ENCODE data around the gene SBK1.

The SBK1 gene

DNA sequence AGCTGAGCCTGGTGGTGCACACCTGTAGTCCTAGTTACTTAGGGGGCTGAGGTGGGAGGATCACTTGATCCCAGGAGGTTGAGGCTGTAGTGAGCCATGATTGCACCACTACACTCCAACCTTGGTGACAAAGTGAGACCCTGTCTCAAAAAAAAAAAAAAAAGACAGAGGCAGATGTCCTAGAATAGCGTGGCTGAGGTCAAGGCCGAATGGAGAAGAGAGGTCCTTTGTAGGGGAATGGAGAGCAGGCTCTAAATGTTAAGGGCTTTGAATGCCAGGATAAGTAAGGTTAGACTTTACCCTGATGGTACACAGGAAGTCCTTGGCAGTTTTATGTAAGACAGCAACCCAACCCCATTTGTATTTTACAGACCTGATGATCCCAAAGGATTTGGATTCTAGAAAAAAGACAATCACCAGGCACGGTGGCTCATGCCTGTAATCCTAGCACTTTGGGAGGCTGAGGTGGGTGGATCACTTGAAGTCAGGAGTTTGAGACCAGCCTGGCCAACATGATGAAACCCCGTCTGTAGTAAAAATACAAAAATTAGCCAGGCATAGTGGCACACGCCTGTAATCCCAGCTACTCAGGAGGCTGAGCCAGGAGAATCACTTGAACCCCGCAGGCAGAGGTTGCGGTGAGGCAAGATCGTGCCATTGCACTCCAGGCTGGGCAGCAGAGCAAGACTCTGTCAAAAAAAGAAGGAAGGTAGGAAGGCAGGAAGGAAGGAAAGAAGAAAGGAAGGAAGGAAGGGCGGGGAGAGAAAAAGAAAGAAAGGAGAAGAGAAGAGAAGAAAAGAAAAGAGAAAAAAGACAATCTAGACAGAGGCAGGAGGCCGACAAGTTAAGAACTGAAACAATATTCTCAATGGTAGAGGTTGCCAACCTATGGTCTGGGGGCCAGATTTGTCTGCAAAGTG, 2.1 kb upstream of the SBK1 start:
- DNase-seq (ENCODE audit: low spot score): no peak
- H3K4me1 Mint-ChIP-seq (ENCODE audit: low read depth): peaks cover 28% of the 10 kb centered on the region
- H3K36me3 Mint-ChIP-seq (ENCODE audit: low read depth): no peaks in the 10 kb centered on the region
- H3K9me3 Mint-ChIP-seq: no peaks in the 10 kb centered on the region
- H3K27me3 Mint-ChIP-seq (ENCODE audit: low read depth): peaks cover 21% of the 10 kb centered on the region
- no peak overlapping the region for H3K27ac Mint-ChIP-seq
- peak overlapping the region; percentile 70 for H3K4me3 Mint-ChIP-seq

DNA sequence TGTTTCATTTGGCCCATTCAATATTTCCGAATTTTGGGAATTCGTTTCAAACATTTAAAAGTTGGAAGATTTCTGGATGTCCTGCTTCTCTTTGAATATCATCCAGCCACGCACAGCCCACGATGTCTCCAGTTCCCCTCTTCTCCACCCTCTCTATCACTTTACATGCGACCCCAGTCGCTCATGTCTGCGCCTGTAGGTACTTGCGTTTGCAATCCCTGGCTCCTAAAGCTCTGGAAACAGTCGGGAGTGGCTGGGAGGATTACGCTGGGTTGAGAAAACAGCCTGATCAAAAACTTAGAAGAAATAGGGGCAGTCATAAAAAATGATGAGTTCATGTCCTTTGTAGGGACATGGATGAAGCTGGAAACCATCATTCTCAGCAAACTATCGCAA, 1.5 kb upstream of the SBK1 start:
- H3K4me3 Mint-ChIP-seq: peak overlapping the region; percentile 70
- no peak for DNase-seq (ENCODE audit: low spot score)
- H3K27ac Mint-ChIP-seq: no peak overlapping the region
- no peaks in the 10 kb centered on the region for H3K9me3 Mint-ChIP-seq
- no peaks in the 10 kb centered on the region for H3K36me3 Mint-ChIP-seq (ENCODE audit: low read depth)
- H3K4me1 Mint-ChIP-seq (ENCODE audit: low read depth): peaks cover 31% of the 10 kb centered on the region
- H3K27me3 Mint-ChIP-seq (ENCODE audit: low read depth): peaks cover 24% of the 10 kb centered on the region

DNA sequence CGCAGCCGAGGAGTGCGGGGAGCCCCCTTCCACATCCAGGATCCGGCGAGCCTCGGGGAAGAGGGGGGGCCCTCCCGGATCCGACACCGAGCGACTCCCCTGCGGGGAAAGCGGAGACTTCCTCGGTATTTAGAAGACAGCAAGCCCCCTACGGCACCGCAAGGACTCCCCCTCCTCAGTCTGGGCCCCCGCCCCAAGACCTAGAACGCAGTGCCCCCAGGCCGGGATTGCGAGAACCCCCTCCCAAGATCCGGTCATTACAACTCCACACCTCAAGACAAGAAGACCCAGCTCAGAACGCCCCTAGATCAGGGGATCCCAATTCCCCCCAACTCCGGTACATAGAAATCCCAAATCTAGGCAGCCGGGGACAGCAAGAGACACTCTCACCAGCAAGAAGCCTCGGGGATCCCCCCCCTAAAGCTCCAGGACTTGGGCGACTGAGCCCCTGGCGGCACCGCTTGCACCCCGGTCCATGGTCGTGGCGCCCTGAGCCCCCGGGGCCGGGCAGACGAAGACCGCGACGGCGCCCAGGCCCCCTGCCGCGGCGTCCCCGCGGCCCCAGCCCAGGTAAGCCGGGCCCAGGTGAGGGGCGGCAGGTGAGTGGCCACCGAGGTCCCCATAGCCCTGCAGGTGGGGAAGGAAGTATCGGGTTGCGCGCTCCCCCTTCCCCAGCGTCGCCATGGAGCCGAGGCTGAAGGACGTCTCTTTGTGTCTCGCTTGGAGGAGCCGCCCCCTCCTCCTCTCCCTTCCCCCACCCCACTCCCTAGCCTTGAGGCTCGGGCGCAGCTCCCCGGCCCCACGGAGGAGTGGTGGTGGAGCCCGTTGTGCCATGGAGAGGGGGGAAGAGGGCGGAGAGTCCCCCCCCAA, 641 bp downstream of the SBK1 start:
- H3K27ac Mint-ChIP-seq: peak overlapping the region; percentile 45

DNA sequence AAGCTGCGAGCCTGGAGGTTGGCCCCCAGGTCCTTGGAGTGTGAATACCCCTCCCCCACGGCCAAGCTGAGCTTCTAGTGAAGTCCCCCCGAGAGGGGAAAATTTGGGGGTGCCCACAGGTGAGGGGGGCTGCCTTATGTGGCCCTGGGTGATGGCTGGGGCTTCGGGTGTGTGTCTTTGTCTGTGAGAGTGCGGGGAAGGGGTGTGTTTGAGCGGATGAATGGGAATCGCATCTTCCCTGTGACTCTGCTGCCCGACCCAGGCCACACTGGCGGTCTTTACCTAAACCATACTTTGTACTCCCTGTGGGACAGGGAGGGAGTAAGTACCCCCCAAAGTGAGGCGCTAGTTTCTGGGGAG, 1.3 kb downstream of the SBK1 start:
- peaks cover 2% of the 10 kb centered on the region for H3K36me3 Mint-ChIP-seq (ENCODE audit: low read depth)
- H3K4me3 Mint-ChIP-seq: peak overlapping the region; percentile 70
- H3K27me3 Mint-ChIP-seq (ENCODE audit: low read depth): peaks cover 28% of the 10 kb centered on the region
- no peak overlapping the region for H3K27ac Mint-ChIP-seq
- H3K4me1 Mint-ChIP-seq (ENCODE audit: low read depth): peaks cover 41% of the 10 kb centered on the region
- no peak for DNase-seq (ENCODE audit: low spot score)
- no peaks in the 10 kb centered on the region for H3K9me3 Mint-ChIP-seq

More for the DNA sequence above, 641 bp downstream of the SBK1 start:
- H3K4me3 Mint-ChIP-seq: peak overlapping the region; percentile 83
- DNase-seq (ENCODE audit: low spot score): no peak
- H3K9me3 Mint-ChIP-seq: no peaks in the 10 kb centered on the region
- H3K36me3 Mint-ChIP-seq (ENCODE audit: low read depth): peaks cover 2% of the 10 kb centered on the region
- H3K4me1 Mint-ChIP-seq (ENCODE audit: low read depth): peaks cover 43% of the 10 kb centered on the region
- peaks cover 28% of the 10 kb centered on the region for H3K27me3 Mint-ChIP-seq (ENCODE audit: low read depth)

DNA sequence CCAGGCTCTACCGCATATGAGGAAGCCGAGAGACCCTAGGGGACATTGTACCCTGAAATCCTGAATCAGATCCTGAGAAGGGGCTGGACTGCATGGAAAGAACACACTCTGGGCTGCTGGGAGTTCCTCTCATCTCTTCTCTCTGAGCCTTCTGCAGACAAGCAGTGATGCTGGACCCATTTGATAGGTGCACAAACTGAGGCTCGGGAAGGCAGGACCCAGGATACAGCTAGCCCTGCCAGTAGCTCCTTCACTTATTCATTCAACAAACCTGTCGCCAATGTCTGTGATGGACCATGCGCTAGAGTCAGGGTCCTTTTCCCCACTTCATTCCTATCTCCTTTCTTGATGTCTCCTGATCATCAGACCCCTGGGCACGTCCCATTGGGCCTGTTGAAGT, 1.9 kb downstream of the SBK1 start:
- H3K9me3 Mint-ChIP-seq: no peaks in the 10 kb centered on the region
- H3K4me1 Mint-ChIP-seq (ENCODE audit: low read depth): peaks cover 38% of the 10 kb centered on the region
- peak overlapping the region; percentile 70 for H3K4me3 Mint-ChIP-seq
- H3K27me3 Mint-ChIP-seq (ENCODE audit: low read depth): peaks cover 28% of the 10 kb centered on the region
- DNase-seq (ENCODE audit: low spot score): no peak
- no peak overlapping the region for H3K27ac Mint-ChIP-seq
- peaks cover 2% of the 10 kb centered on the region for H3K36me3 Mint-ChIP-seq (ENCODE audit: low read depth)

DNA sequence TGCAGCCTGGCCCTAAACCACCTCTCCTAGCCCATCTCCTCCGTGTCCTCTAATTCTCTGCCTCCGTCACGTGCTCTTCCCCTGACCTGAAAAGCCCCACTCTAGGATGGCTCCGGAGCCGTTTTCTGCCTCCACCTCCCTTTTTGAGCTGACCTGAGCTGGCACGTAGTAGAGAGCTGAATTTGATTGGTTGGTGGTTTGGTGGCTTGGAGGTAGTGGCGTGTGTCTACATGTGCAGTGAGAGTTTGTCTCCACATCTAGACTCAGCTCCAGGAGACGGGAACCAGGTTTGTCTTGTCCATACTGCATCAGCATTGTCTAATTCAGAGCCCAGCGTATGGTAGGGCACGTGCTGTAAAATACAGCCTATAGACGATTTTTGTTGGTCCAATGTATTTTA, 3.0 kb downstream of the SBK1 start:
- Mint-ChIP-seq H3K27ac (no peak overlapping the region), H3K4me3 (peak overlapping the region; percentile 8)

DNA sequence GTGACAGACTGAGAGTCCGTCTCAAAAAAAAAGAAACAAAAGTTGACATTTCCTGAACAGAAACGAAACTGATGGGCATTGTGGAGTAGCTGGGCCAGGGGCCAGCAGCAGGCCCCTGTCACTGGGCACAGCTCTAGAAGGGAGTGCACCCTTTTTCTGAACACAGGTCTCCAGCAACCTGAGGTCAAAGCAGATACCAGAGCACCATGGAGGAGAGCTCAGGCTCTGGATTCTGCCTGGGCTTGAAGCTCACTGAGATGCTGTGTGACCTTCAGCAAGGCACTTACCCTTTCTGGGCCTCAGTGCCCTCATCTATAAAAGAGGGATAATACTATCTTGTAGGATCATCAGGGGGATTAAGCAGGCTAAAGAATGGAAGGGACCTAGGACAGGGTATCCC, 5.0 kb downstream of the SBK1 start:
- peaks cover 28% of the 10 kb centered on the region for H3K4me1 Mint-ChIP-seq (ENCODE audit: low read depth)
- H3K36me3 Mint-ChIP-seq (ENCODE audit: low read depth): peaks cover 2% of the 10 kb centered on the region
- no peak for DNase-seq (ENCODE audit: low spot score)
- no peaks in the 10 kb centered on the region for H3K9me3 Mint-ChIP-seq
- H3K4me3 Mint-ChIP-seq: peak overlapping the region; percentile 56
- H3K27me3 Mint-ChIP-seq (ENCODE audit: low read depth): peaks cover 30% of the 10 kb centered on the region
- peak overlapping the region; percentile 62 for H3K27ac Mint-ChIP-seq

More for the DNA sequence above, 3.0 kb downstream of the SBK1 start:
- Mint-ChIP-seq H3K4me1 (ENCODE audit: low read depth) (peaks cover 38% of the 10 kb centered on the region), H3K27me3 (ENCODE audit: low read depth) (peaks cover 32% of the 10 kb centered on the region), H3K36me3 (ENCODE audit: low read depth) (peaks cover 2% of the 10 kb centered on the region), H3K9me3 (no peaks in the 10 kb centered on the region)
- no peak for DNase-seq (ENCODE audit: low spot score)

DNA sequence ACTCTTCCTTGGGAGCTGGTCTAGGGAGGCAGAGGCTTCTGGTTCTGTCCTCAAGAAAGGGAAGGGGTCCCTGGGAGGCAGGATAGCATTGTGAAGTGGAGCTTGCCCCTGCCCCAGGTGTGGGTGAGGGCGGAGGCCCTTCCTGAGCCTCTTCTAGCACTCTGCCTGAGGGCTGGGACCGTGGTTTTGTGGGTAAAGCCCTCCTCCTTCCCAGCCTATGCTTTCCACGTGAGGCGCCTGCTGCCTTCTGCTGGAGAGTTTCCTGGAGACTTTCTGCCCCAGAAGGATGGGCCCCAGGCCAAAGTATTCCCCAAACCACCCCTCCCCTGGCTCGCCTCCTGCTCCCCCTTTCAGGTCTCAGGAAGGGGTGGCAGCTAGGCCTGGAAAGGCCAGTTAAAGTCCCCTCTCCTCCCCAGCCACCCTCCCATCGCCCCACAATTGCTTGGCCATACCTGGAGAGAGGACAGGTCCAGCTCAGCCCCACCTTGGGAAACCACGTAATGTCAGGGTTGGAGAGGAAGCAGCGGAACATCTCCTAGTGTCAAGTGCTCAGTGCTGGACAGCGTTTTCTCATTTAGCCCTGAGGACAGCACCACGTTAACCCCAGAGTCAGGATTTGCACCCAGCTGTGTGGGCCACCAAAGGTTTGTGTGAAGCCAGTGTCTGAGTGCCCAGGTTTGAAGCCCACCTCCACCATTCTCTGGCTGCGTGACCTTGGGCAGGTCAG, 5.6 kb downstream of the SBK1 start:
- no peak for DNase-seq (ENCODE audit: low spot score)
- H3K4me3 Mint-ChIP-seq: peak overlapping the region; percentile 56
- peaks cover 28% of the 10 kb centered on the region for H3K4me1 Mint-ChIP-seq (ENCODE audit: low read depth)
- H3K36me3 Mint-ChIP-seq (ENCODE audit: low read depth): peaks cover 2% of the 10 kb centered on the region
- no peaks in the 10 kb centered on the region for H3K9me3 Mint-ChIP-seq
- peaks cover 27% of the 10 kb centered on the region for H3K27me3 Mint-ChIP-seq (ENCODE audit: low read depth)
- no peak overlapping the region for H3K27ac Mint-ChIP-seq

DNA sequence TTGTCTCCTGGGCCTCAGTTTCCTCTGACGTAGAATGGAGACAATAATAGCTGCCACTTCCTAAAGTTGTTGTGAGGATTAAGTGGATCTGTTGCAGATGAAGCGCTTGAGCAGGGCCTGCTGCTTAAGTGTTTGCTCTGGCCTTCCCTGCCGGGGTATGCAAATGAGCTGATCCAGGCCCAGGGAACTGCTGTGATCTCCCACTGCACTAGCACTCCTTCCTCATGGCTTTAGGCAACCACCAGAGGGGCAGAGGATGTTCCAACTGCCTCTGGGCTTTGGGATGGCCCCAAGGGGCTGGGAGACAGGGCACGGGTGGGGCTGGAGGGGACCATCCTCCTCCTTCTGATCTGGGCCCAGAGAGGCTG, 6.2 kb downstream of the SBK1 start:
- Mint-ChIP-seq H3K4me3 (no peak overlapping the region), H3K27ac (no peak overlapping the region), H3K36me3 (ENCODE audit: low read depth) (peaks cover 2% of the 10 kb centered on the region), H3K27me3 (ENCODE audit: low read depth) (peaks cover 27% of the 10 kb centered on the region), H3K9me3 (no peaks in the 10 kb centered on the region), H3K4me1 (ENCODE audit: low read depth) (peaks cover 28% of the 10 kb centered on the region)
- no peak for DNase-seq (ENCODE audit: low spot score)

DNA sequence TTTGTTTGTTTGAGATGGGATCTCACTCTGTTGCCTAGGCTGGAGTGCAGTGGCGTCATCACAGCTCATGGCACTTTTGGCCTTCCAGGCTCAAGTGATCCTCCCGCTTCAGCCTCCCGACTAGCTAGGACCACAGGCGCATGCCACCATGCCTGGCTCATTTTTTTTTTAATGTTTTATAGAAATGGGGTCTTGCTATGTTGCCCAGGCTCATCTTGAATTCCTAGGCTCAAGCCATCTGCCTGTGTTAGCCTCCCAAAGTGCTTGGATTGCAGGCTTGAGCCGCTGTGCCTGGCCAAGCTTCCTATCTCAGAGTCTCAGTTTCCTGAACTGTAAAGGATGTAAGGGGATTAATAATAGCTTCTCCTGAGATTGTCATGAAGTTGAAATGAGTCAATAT, 8.0 kb downstream of the SBK1 start:
- H3K27ac Mint-ChIP-seq: no peak overlapping the region

DNA sequence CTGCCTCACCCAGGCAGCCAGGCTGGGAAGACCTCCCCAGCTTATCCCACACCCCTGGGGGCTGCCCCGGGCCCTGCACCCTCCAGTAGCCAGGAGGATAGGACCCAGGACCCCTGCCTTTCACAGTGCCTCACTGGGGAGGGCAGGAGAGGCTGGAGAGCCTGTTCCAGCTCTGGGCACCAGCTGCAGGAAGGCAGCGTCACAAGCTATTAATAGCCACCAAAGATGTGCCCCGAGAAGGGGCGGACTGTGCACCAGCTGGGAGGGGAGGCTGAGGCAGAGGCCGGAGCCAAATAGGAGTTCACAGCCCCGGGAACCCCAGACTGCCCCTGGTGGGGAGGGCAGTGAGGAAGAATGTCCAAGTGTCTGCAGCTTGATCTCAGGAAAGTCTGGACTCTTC, 8.8 kb downstream of the SBK1 start:
- Mint-ChIP-seq H3K27ac (no peak overlapping the region), H3K36me3 (ENCODE audit: low read depth) (peaks cover 4% of the 10 kb centered on the region), H3K4me1 (ENCODE audit: low read depth) (peaks cover 18% of the 10 kb centered on the region), H3K27me3 (ENCODE audit: low read depth) (peaks cover 7% of the 10 kb centered on the region), H3K4me3 (no peak overlapping the region), H3K9me3 (no peaks in the 10 kb centered on the region)
- no peak for DNase-seq (ENCODE audit: low spot score)

More for the DNA sequence above, 8.0 kb downstream of the SBK1 start:
- Mint-ChIP-seq H3K4me3 (no peak overlapping the region), H3K9me3 (no peaks in the 10 kb centered on the region), H3K4me1 (ENCODE audit: low read depth) (peaks cover 20% of the 10 kb centered on the region), H3K36me3 (ENCODE audit: low read depth) (peaks cover 4% of the 10 kb centered on the region), H3K27me3 (ENCODE audit: low read depth) (peaks cover 9% of the 10 kb centered on the region)
- DNase-seq (ENCODE audit: low spot score): no peak

DNA sequence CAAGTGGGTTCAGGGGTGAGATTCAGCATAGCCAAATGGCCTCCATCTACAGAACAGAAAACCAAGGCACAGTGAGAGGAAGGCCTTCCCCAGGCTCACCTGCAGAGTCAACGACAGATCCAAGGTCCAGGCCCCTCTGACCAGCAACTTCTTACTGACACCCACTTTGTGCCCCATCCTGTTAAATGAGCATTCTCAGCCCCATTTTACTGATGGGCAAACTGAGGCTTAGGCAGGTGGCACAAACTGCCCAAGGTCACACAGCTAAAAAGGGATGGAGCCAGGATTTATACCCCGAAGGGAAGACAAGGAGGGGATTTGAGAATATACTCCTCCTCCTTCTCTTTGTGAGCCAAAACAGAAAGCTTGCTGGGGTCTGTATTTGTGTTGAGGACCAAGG, 9.3 kb downstream of the SBK1 start:
- Mint-ChIP-seq H3K9me3 (no peaks in the 10 kb centered on the region), H3K4me3 (no peak overlapping the region), H3K27me3 (ENCODE audit: low read depth) (peaks cover 6% of the 10 kb centered on the region), H3K27ac (no peak overlapping the region), H3K4me1 (ENCODE audit: low read depth) (peaks cover 17% of the 10 kb centered on the region), H3K36me3 (ENCODE audit: low read depth) (peaks cover 3% of the 10 kb centered on the region)
- DNase-seq (ENCODE audit: low spot score): no peak

DNA sequence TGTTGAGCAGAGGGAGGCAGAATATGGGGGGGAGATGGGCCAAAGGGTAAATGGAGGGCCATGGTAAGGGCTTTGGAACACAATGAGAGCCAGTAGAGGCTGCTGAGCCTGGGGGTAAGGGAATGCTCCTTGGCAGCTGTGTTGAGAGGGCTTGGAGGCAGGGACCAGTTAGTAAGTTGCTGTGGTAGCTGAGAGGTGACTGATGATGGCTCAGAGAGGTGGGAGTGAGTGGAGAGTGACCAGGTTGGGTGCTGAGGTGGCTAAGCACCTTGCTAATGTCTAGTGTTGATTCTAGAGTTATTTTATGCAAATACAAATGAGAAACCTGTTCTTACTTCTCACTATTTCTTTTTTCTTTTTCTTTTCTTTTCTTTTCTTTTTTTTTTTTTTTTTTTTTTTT, 10.8 kb downstream of the SBK1 start:
- DNase-seq (ENCODE audit: low spot score): no peak
- peaks cover 3% of the 10 kb centered on the region for H3K27me3 Mint-ChIP-seq (ENCODE audit: low read depth)
- no peak overlapping the region for H3K4me3 Mint-ChIP-seq
- peaks cover 2% of the 10 kb centered on the region for H3K36me3 Mint-ChIP-seq (ENCODE audit: low read depth)
- H3K27ac Mint-ChIP-seq: no peak overlapping the region
- peaks cover 5% of the 10 kb centered on the region for H3K4me1 Mint-ChIP-seq (ENCODE audit: low read depth)
- H3K9me3 Mint-ChIP-seq: no peaks in the 10 kb centered on the region

DNA sequence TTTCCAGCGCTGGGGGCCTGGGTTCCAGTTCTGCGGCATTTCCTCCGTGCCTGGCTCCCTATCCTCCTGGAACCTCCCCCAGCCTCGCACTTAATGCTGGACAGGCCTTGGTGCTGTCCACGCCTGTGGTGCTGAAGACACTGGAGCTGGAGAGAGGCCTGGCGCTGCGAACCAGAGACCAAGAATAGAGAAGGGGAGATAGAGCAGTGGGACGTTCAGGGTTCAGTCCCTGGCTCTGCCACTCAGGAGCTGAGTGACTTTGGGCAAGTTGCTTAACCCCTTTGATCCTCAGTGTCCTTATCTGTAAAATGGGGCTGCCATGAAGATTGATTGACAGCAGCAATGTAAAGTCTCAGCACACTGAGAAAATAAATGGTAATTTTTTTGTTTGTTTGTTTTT, 11.9 kb downstream of the SBK1 start:
- Mint-ChIP-seq H3K4me1 (ENCODE audit: low read depth) (peaks cover 8% of the 10 kb centered on the region), H3K27ac (no peak overlapping the region)
- no peak for DNase-seq (ENCODE audit: low spot score)

More for the DNA sequence above, 11.9 kb downstream of the SBK1 start:
- Mint-ChIP-seq H3K36me3 (ENCODE audit: low read depth) (peaks cover 2% of the 10 kb centered on the region), H3K27me3 (ENCODE audit: low read depth) (peaks cover 3% of the 10 kb centered on the region), H3K9me3 (peaks cover 6% of the 10 kb centered on the region), H3K4me3 (no peak overlapping the region)
